ENCODE data around the gene PPP1R13L.

DNA sequence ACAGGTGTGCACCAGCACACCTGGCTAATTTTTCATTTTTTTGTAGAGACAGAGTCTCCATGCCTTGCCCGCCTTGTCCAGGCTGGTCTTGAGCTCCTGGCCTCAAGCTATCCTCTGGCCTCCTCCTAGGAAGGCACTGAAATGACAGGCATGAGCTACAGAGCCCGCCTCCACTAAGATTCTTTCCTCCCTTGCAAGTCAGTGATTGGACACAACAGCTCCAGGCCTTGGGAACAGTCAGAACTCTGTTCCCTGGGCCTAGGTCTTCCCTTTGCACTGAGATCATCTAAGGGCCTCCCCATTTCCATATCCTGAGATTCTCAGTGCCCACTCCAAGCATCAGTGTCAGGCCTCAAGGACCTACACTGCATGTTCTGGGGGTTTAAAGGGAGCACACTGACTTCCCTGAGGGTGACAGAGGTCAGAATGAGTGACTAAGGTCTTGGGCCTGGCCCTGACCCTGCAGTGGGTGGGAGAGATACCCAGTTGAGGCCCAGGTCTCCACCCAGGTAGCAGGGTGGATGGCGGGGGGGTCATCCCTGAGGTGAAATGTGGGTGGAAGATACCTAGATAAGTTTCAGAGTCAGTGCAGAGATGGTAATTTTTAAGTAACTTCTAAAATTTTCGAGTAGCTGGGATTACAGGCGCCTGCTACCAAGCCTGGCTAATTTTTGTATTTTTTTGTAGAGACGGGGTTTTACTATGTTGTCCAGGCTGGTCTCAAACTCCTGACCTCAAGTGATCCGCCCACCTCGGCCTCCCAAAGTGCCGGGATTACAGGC is 36.2 kb upstream of the PPP1R13L start:
- TF ChIP-seq, protein P1, sequence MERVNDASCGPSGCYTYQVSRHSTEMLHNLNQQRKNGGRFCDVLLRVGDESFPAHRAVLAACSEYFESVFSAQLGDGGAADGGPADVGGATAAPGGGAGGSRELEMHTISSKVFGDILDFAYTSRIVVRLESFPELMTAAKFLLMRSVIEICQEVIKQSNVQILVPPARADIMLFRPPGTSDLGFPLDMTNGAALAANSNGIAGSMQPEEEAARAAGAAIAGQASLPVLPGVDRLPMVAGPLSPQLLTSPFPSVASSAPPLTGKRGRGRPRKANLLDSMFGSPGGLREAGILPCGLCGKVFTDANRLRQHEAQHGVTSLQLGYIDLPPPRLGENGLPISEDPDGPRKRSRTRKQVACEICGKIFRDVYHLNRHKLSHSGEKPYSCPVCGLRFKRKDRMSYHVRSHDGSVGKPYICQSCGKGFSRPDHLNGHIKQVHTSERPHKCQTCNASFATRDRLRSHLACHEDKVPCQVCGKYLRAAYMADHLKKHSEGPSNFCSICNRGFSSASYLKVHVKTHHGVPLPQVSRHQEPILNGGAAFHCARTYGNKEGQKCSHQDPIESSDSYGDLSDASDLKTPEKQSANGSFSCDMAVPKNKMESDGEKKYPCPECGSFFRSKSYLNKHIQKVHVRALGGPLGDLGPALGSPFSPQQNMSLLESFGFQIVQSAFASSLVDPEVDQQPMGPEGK (CRISPR knock-in tag; IDR thresholded peaks at IDR 0.05; ENCODE audit: borderline replicate concordance): no peak
- TF ChIP-seq GLIS3 (CRISPR knock-in tag; IDR thresholded peaks at IDR 0.05): no peak
- no peak for TF ChIP-seq ARNTL (CRISPR knock-in tag; IDR thresholded peaks at IDR 0.05; ENCODE audit: borderline replicate concordance, low read depth)
- TF ChIP-seq BACH2 (CRISPR knock-in tag; IDR thresholded peaks at IDR 0.05; ENCODE audit: borderline replicate concordance): no peak
- TF ChIP-seq ZFP30 (CRISPR knock-in tag; IDR thresholded peaks at IDR 0.05): no peak
